Neural cell (in vitro differentiated cells): Measurements from ENCODE around the gene MDM1. TPM values are rescaled to one million over a fixed set of nuclear protein-coding genes. Genes with fewer than 3 reads are reported as not detected.

Experiments
- H2AFZ ChIP-seq: fragments of 200-600, 300-800 bp; sonication (generic), shearing (Covaris generic); 2 replicates; pipeline ENCODE4 v1.6.0; 2014; ENCODE audit warnings: low read depth, mild to moderate bottlenecking, antibody characterized with exemption, low read length, moderate library complexity
- H3F3A ChIP-seq: fragments of 200-600 bp; shearing (Covaris generic); 2 replicates; pipeline ENCODE4 v1.6.1; 2016; ENCODE audit warnings: mild to moderate bottlenecking, moderate library complexity, mixed read lengths, antibody characterized with exemption, low read length; ENCODE audit not compliant: insufficient read depth, poor library complexity, severe bottlenecking
- H3K27ac ChIP-seq: fragments of 200-600, 300-800 bp; sonication (generic), shearing (Covaris generic); 2 replicates; pipeline ENCODE4 v1.5.1; 2014; ENCODE audit warnings: mild to moderate bottlenecking, low read length, moderate library complexity
- H3K27me3 ChIP-seq: fragments of 300-800, 200-600 bp; sonication (generic), shearing (Covaris generic); 2 replicates; pipeline ENCODE4 v1.6.0; 2014; ENCODE audit warnings: mild to moderate bottlenecking, low read depth, low read length, moderate library complexity; ENCODE audit not compliant: insufficient read depth
- H3K36me3 ChIP-seq: fragments of 300-800, 200-600 bp; sonication (generic), shearing (Covaris generic); 2 replicates; pipeline ENCODE4 v1.5.1; 2014; ENCODE audit warnings: mild to moderate bottlenecking, antibody characterized with exemption, low read length, moderate library complexity; ENCODE audit not compliant: insufficient read depth
- H3K4me2 ChIP-seq: fragments of 300-800, 200-600 bp; sonication (generic), shearing (Covaris generic); 2 replicates; pipeline ENCODE4 v1.6.0; 2014; ENCODE audit warnings: mild to moderate bottlenecking, low read length
- H3K4me3 ChIP-seq: fragments of 300-800, 200-600 bp; sonication (generic), shearing (Covaris generic); 2 replicates; pipeline ENCODE4 v1.5.1; 2014; ENCODE audit warnings: mild to moderate bottlenecking, low read length, moderate library complexity
- H3K79me2 ChIP-seq: fragments of 200-600 bp; shearing (Covaris generic); replicated peaks from 2 replicates; pipeline ENCODE4 v1.6.0; 2014; ENCODE audit warnings: mild to moderate bottlenecking, low read length, moderate library complexity; ENCODE audit not compliant: insufficient read depth
- H3K9ac ChIP-seq: fragments of 300-800, 200-600 bp; sonication (generic), shearing (Covaris generic); 2 replicates; pipeline ENCODE4 v1.6.1; 2016; ENCODE audit warnings: mild to moderate bottlenecking, low read length, mixed read lengths
- H3K9me2 ChIP-seq: fragments of 200-600 bp; shearing (Covaris generic); 2 replicates; pipeline ENCODE4 v1.6.1; 2016; ENCODE audit warnings: mild to moderate bottlenecking, low read length, mixed read lengths; ENCODE audit not compliant: insufficient read depth
- H3K9me3 ChIP-seq: fragments of 200-600, 300-800 bp; sonication (generic), shearing (Covaris generic); 2 replicates; pipeline ENCODE4 v1.6.1; 2016; ENCODE audit warnings: mild to moderate bottlenecking, mixed run types, low read length, moderate library complexity, mixed read lengths
- H4K20me1 ChIP-seq: fragments of 200-600 bp; shearing (Covaris generic); 2 replicates; pipeline ENCODE4 v1.6.1; 2016; ENCODE audit warnings: mild to moderate bottlenecking, mixed run types; ENCODE audit not compliant: insufficient read depth
- EP300 ChIP-seq: fragments of 450-650 bp; conservative IDR thresholded peaks from 2 replicates; pipeline ENCODE4 v1.6.1; 2014; ENCODE audit warnings: antibody characterized with exemption, mild to moderate bottlenecking, moderate library complexity; ENCODE audit not compliant: poor library complexity, severe bottlenecking
- EZH2 ChIP-seq: fragments of 200-600, 300-800 bp; shearing (Covaris generic), sonication (generic); IDR thresholded peaks from 2 replicates; pipeline ENCODE4 v1.6.1; 2014; ENCODE audit warnings: antibody characterized with exemption, low read length, borderline replicate concordance, mild to moderate bottlenecking; ENCODE audit not compliant: insufficient read depth, poor library complexity, severe bottlenecking
- MXI1 ChIP-seq: fragments of 450-650 bp; conservative IDR thresholded peaks from 2 replicates; pipeline ENCODE4 v1.6.1; 2014; ENCODE audit warnings: antibody characterized with exemption, mild to moderate bottlenecking; ENCODE audit not compliant: poor library complexity, severe bottlenecking
- POLR2AphosphoS5 ChIP-seq: IDR thresholded peaks from 2 replicates; pipeline ENCODE4 v1.6.1; 2012
- RAD21 ChIP-seq: fragments of 450-650 bp; conservative IDR thresholded peaks from 2 replicates; pipeline ENCODE4 v1.6.1; 2014; ENCODE audit warnings: antibody characterized with exemption, mild to moderate bottlenecking, moderate library complexity
- SMC3 ChIP-seq: fragments of 450-650 bp; conservative IDR thresholded peaks from 2 replicates; pipeline ENCODE4 v1.6.1; 2014; ENCODE audit warnings: antibody characterized with exemption, mild to moderate bottlenecking, moderate library complexity; ENCODE audit not compliant: poor library complexity
- TAF1 ChIP-seq: IDR thresholded peaks from 2 replicates; pipeline ENCODE4 v1.6.1; 2012; ENCODE audit warnings: low read depth
- polyA plus RNA-seq: library from polyadenylated mRNA; depleted of rRNA; stranded (reverse); fragments of >200 nt; gene quantifications from 2 replicates; pipeline ENCODE4 v1.2.3, GENCODE V29; 2014
- TF ChIP-seq, protein P1 (sequence below): IDR thresholded peaks from 2 replicates; pipeline ENCODE4 v1.6.1; 2012; ENCODE audit warnings: borderline replicate concordance
- TF ChIP-seq, protein P2 (sequence below): fragments of 450-650 bp; IDR thresholded peaks from 2 replicates; pipeline ENCODE4 v1.5.1; 2014; ENCODE audit warnings: antibody characterized with exemption, mild to moderate bottlenecking, moderate library complexity; ENCODE audit not compliant: poor library complexity, severe bottlenecking

MDM1 gene
- polyA plus RNA-seq, 1 donor from 2014 or later: 35.5 TPM

DNA sequence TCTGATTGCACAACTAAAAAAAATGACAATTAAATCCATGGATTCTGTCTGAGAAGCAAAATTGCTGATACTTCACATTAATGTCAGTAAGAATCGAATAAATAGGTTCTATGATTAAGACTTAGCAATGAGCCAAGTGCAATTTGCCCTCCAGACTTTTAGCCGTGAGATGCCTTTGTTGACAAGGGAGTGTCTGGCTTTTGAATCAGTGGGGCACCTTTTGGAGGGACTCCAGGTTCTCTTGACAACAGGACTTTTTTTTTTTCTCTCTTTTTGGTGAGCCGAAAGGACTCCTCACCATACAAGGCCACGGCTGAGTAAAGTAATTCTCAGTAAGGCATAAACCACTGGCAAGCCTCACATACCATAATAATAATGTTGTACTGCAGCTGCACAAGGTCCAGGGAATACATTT is 4.7 kb upstream of the MDM1 start:
- Histone ChIP-seq H3F3A (no peaks in the 10 kb centered on the region), H3K36me3 (no peaks in the 10 kb centered on the region), H2AFZ (no peak overlapping the region), H3K4me2 (no peak overlapping the region), H3K9me3 (no peaks in the 10 kb centered on the region), H3K9ac (no peak overlapping the region), H3K27ac (no peak overlapping the region), H3K79me2 (no peaks in the 10 kb centered on the region), H4K20me1 (no peaks in the 10 kb centered on the region), H3K9me2 (no peaks in the 10 kb centered on the region), H3K27me3 (no peaks in the 10 kb centered on the region), H3K4me3 (no peak overlapping the region)
- TF ChIP-seq, protein P1, sequence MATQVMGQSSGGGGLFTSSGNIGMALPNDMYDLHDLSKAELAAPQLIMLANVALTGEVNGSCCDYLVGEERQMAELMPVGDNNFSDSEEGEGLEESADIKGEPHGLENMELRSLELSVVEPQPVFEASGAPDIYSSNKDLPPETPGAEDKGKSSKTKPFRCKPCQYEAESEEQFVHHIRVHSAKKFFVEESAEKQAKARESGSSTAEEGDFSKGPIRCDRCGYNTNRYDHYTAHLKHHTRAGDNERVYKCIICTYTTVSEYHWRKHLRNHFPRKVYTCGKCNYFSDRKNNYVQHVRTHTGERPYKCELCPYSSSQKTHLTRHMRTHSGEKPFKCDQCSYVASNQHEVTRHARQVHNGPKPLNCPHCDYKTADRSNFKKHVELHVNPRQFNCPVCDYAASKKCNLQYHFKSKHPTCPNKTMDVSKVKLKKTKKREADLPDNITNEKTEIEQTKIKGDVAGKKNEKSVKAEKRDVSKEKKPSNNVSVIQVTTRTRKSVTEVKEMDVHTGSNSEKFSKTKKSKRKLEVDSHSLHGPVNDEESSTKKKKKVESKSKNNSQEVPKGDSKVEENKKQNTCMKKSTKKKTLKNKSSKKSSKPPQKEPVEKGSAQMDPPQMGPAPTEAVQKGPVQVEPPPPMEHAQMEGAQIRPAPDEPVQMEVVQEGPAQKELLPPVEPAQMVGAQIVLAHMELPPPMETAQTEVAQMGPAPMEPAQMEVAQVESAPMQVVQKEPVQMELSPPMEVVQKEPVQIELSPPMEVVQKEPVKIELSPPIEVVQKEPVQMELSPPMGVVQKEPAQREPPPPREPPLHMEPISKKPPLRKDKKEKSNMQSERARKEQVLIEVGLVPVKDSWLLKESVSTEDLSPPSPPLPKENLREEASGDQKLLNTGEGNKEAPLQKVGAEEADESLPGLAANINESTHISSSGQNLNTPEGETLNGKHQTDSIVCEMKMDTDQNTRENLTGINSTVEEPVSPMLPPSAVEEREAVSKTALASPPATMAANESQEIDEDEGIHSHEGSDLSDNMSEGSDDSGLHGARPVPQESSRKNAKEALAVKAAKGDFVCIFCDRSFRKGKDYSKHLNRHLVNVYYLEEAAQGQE: no peak
- TF ChIP-seq RAD21 (no peak), TAF1 (no peak), MXI1 (no peak), EZH2 (no peak), EP300 (no peak), SMC3 (no peak), POLR2AphosphoS5 (no peak)
- TF ChIP-seq, protein P2, sequence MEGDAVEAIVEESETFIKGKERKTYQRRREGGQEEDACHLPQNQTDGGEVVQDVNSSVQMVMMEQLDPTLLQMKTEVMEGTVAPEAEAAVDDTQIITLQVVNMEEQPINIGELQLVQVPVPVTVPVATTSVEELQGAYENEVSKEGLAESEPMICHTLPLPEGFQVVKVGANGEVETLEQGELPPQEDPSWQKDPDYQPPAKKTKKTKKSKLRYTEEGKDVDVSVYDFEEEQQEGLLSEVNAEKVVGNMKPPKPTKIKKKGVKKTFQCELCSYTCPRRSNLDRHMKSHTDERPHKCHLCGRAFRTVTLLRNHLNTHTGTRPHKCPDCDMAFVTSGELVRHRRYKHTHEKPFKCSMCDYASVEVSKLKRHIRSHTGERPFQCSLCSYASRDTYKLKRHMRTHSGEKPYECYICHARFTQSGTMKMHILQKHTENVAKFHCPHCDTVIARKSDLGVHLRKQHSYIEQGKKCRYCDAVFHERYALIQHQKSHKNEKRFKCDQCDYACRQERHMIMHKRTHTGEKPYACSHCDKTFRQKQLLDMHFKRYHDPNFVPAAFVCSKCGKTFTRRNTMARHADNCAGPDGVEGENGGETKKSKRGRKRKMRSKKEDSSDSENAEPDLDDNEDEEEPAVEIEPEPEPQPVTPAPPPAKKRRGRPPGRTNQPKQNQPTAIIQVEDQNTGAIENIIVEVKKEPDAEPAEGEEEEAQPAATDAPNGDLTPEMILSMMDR: no peak

DNA sequence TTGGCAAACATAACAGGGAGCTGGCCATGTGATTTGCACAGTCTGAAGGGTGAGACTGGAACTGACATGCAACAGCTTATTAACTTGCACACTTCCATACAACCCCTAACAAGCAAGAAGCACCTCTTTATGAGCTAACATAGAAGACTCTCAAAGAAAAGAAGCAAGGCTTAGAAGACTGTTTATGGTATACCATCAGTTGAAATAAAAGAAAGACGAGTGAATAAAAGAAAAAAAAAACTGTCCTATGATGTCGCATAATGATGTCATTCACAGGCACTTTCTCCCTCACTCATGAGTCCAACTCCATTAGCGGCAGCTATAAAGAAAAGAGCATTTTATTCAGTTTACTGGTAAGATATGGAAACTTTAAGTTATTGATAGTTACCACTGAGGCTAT is 3.3 kb upstream of the MDM1 start:
- H3K79me2 ChIP-seq: no peaks in the 10 kb centered on the region

More for the DNA sequence above, 3.3 kb upstream of the MDM1 start:
- H3K4me2 ChIP-seq: no peak overlapping the region
- no peaks in the 10 kb centered on the region for H3K36me3 ChIP-seq
- H3K9me2 ChIP-seq: no peaks in the 10 kb centered on the region
- H3K27me3 ChIP-seq: no peaks in the 10 kb centered on the region
- TF ChIP-seq, protein P2: no peak
- TF ChIP-seq EZH2: no peak
- TF ChIP-seq, protein P1: no peak
- TF ChIP-seq POLR2AphosphoS5: no peak
- no peak for TF ChIP-seq TAF1
- TF ChIP-seq RAD21: no peak
- TF ChIP-seq EP300: no peak
- no peak for TF ChIP-seq MXI1
- TF ChIP-seq SMC3: no peak
- no peak overlapping the region for H2AFZ ChIP-seq
- no peak overlapping the region for H3K9ac ChIP-seq
- no peaks in the 10 kb centered on the region for H3K9me3 ChIP-seq
- H3K4me3 ChIP-seq: no peak overlapping the region
- no peak overlapping the region for H3K27ac ChIP-seq
- H4K20me1 ChIP-seq: no peaks in the 10 kb centered on the region
- no peaks in the 10 kb centered on the region for H3F3A ChIP-seq
